Fibroblast of lung (primary cell): ENCODE results near the gene ARMH3.

Experiments
- CTCF ChIP-seq, 2 donors: IDR thresholded peaks in 1 of 2; conservative IDR thresholded peaks in 1 of 2; 1 replicate in 1 of 2; 2 replicates in 1 of 2; pipeline ENCODE4 v1.5.1; 2011 to 2012; ENCODE audit warnings: low read length in 2 of 2, control low read depth in 1 of 2, inconsistent platforms in 1 of 2, low read depth in 1 of 2, mild to moderate bottlenecking in 1 of 2
- EZH2 ChIP-seq: IDR thresholded peaks from 2 replicates; pipeline ENCODE4 v1.5.1; 2012; ENCODE audit warnings: low read length, control low read depth, mild to moderate bottlenecking; ENCODE audit errors: missing control alignments

GRCh38 chr10:101923256-101923655 lies 132.7 kb downstream of the ARMH3 start:
- no peak for TF ChIP-seq CTCF (conservative IDR thresholded peaks at IDR 0.05 in 1 of 2, IDR thresholded peaks at IDR 0.05 in 1 of 2; ENCODE audit: low read depth in 1 of 2, low read length in 2 of 2)
- no peak for TF ChIP-seq EZH2
